HG02610 (cell line): ENCODE data around the gene SPRR2D.
"Not testable (repeated sequence)": the region's sequence is repeated elsewhere in the genome, so short reads cannot be mapped to it uniquely, and the experiment has no call there.

Experiments used
- ATAC-seq: cut with Tn5 transposase; IDR thresholded peaks from one replicate; pipeline ENCODE4 v1.9.1; 2021; ENCODE audit warnings: mild to moderate bottlenecking, moderate library complexity; ENCODE audit not compliant: unreplicated experiment

SPRR2D gene

GRCh38 chr1:153021829-153022228 is 19.1 kb downstream of the SPRR2D start:
- not testable (repeated sequence) for ATAC-seq

DNA sequence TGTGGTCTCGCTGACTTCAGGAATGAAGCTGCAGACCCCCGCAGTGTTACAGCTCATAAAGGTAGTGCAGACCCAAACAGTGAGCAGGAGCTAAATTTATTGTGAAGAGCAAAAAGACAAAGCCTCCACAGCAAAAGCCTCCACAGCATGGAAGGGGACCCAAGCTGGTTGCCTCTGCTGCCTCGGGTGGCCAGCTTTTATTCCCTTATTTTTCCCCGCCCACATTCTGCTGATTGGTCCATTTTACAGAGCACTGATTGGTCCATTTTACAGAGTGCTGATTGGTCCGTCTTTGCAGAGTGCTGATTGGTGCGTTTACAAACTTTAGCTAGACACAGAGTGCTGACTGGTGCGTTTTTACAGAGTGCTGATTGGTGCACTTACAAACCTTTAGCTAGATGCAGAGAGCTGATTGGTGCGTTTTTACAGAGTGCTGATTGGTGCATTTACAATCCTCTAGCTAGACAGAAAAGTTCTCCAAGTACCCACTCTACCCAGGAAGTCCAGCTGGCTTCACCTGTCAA is 29.6 kb downstream of the SPRR2D start:
- not testable (repeated sequence) for ATAC-seq

- ATAC-seq = no peak
Measured at GRCh38 chr1:153001382-153001781, 39.5 kb downstream of the SPRR2D start, which contains the start of gene SPRR3. TSS of gene SPRR3 (plus strand) at chr1:153001749. CDS start at chr1:153003021, 1,272 bp downstream.

- ATAC-seq = no peak
Measured at GRCh38 chr1:153000294-153000693, 40.6 kb downstream of the SPRR2D start.

DNA sequence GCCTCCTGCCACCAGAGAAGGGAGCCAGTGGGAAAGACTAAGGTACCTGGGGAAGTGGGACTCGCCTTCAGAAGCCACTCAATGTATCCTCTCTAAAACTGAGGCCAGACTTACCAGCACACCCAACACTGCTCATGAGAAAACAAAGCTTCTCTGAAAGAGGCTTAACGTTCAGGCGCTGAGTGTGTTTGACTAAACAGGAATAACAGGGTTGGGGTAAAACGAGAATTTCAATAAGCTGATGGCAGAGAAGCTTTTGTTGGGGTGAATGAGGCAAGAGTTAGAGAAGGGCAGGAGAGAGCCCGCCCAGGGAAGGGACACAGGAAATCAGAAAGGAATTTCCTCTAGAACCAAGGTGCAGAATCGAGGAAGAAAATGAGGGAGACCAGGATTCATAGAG is 41.1 kb downstream of the SPRR2D start:
- ATAC-seq = no peak

- ATAC-seq = no peak
Measured at GRCh38 chr1:152998476-152998875, 42.4 kb downstream of the SPRR2D start.

DNA sequence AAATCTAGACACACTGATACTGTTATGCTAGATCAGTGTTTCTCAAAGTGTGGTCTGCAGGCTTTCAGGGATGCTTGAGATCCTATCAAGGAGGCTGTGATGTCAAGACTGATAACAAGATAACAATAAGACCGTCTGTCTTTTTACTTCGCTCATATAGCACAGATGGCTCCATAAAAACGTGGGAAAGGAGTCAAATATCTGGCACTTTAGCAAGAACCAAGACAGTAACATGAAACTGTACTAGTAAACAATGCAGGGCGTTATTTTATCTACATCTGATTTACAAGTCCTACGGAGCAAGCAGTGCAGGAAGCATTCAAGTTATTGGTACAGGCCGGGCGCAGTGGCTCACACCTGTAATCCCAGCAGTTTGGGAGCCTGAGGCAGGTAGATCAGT is 43.0 kb downstream of the SPRR2D start:
- ATAC-seq = no peak

- no peak for ATAC-seq
Measured at GRCh38 chr1:152996633-152997400, 44.1 kb downstream of the SPRR2D start.

- ATAC-seq = no peak
Measured at GRCh38 chr1:152995842-152996241, 45.1 kb downstream of the SPRR2D start.

DNA sequence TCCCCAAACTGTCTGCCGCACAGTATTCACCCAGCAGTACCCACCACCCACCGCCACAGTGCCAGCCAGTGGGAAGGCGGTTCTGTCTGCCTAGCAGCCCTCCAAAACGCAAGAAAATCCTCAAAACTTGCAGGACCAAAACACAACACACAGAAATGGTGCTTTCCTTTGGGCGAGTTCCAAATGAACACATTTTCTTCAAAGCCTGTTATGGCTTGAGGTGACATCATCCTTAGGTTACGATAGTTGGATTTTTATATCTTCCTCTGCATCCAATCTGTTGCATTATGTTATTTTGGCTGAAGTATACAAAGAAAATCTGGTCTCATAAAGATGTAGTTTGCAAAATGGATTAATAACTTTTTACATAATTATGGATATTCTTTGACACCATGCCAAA is 47.7 kb downstream of the SPRR2D start:
- no peak for ATAC-seq
